Activated T-helper 1 cell treated with anti-CD3 and anti-CD28 coated beads, Interleukin-12 subunit alpha, Interleukin-12 subunit beta, Interleukin-2, Interleukin-4 antibody, amounts not matched to agents 30 ng/mL and 10 ng/mL and 1 ng/mL, durations not matched to agents 14 hours and 24 hours and 36 hours (primary cell): ENCODE results near the gene STXBP6. TPM values are rescaled to one million over a fixed set of nuclear protein-coding genes. Genes with fewer than 3 reads are reported as not detected.
"Not testable (repeated sequence)": the region's sequence is repeated elsewhere in the genome, so short reads cannot be mapped to it uniquely, and the experiment has no call there.

Experiments
- DNase-seq: peaks from one replicate; pipeline ENCODE4 v3.0.0; 2021; ENCODE audit warnings: low spot score
- H3K27ac Mint-ChIP-seq: one replicate; pipeline ENCODE4 v1.8.0; 2021; ENCODE audit warnings: mild to moderate bottlenecking, mixed read lengths
- H3K27me3 Mint-ChIP-seq: one replicate; pipeline ENCODE4 v1.8.0; 2022; ENCODE audit warnings: mild to moderate bottlenecking, moderate library complexity, mixed read lengths; ENCODE audit not compliant: insufficient read depth
- H3K36me3 Mint-ChIP-seq: one replicate; pipeline ENCODE4 v1.8.0; 2021; ENCODE audit warnings: low read depth, mixed read lengths
- H3K4me1 Mint-ChIP-seq: one replicate; pipeline ENCODE4 v1.8.0; 2021; ENCODE audit warnings: low read depth, mixed read lengths
- H3K4me3 Mint-ChIP-seq: one replicate; pipeline ENCODE4 v1.8.0; 2021; ENCODE audit warnings: mild to moderate bottlenecking, moderate library complexity, mixed read lengths
- H3K9me3 Mint-ChIP-seq: one replicate; pipeline ENCODE4 v1.8.0; 2021; ENCODE audit warnings: mixed read lengths
- intact Hi-C: fragments of 100-400 bp; cut with micrococcal nuclease; formaldehyde crosslinking; loops from one replicate; pipeline ENCODE4 v1.15.1; 2024
- total RNA-seq: library from RNA; stranded (reverse); gene quantifications from 2 replicates; pipeline ENCODE4 v1.2.3, GENCODE V29; 2022

STXBP6 gene
- total RNA-seq, 1 donor from 2014 or later: not detected

GRCh38 chr14:24948261-24948847, 101.6 kb downstream of the STXBP6 start:
- H3K36me3 Mint-ChIP-seq: no peaks in the 10 kb centered on the region
- intact Hi-C loops: no loop called here
- H3K9me3 Mint-ChIP-seq: no peaks in the 10 kb centered on the region
- peaks cover 4% of the 10 kb centered on the region for H3K27me3 Mint-ChIP-seq
- H3K27ac Mint-ChIP-seq: no peak overlapping the region
- no peaks in the 10 kb centered on the region for H3K4me1 Mint-ChIP-seq
- no peak overlapping the region for H3K4me3 Mint-ChIP-seq
- no peak for DNase-seq

DNA sequence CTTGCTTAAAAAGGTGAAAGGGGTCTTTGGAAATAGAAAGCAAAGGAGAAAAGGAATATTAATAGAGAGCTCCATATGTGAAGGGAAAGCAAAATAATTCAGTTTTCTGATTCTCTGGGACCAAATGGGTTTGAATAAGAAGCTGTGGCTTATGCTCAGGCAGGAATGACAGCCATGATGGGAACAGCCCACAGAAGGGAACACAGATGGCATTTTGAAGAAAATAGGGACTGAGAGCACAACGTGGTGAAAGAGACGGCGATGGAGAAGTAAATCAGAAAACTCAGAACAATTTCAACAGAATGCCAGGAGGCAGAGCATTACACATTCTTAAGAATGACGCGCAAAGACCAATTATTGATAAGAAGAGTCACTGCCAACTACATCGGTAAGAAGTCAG, 102.8 kb downstream of the STXBP6 start:
- Mint-ChIP-seq H3K27ac (no peak overlapping the region), H3K36me3 (no peaks in the 10 kb centered on the region), H3K4me1 (no peaks in the 10 kb centered on the region), H3K4me3 (no peak overlapping the region), H3K27me3 (peaks cover 4% of the 10 kb centered on the region), H3K9me3 (no peaks in the 10 kb centered on the region)
- intact Hi-C loops: no loop called here
- DNase-seq: no peak

DNA sequence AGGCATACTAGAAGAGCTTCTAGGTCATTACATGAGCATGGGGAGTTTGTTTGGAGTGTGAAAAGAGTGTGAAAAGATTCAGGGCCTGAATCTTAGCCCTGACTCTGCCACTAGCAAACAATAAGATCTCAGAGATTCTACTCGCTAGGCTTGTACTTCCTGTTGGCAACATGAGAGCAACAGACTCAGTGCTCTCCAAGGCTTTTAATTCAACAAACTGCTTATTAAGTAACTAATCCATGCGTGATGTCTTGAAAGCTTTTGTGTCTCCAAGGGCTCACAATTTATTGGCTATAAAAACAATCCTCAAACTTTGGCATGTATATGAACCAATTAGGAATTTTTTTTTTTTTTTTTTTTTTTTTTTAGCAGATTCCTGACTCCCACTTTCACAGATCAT, 105.1 kb downstream of the STXBP6 start:
- Mint-ChIP-seq H3K4me3 (no peak overlapping the region), H3K4me1 (no peaks in the 10 kb centered on the region), H3K36me3 (no peaks in the 10 kb centered on the region), H3K27ac (no peak overlapping the region), H3K9me3 (no peaks in the 10 kb centered on the region), H3K27me3 (peaks cover 4% of the 10 kb centered on the region)
- no peak for DNase-seq
- intact Hi-C loops: no loop called here

DNA sequence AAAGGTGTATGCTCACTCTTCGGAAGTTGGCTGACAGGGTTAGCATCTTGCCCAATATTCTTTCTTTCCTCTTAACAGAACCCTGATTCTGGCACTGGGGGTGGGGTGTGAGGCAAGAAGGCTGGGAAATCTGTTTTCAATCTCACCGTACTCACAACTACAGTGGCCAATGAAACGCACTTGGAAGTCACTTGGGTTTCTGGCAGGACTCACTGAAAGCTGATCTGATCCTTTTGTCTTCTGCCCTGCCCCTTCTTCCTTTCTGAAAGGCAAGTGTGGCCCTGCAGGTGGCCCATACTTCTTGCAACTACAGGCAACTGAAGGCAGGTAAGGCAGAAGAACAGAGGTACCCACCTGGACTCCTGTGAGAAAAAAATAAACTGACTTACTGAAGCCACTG, 106.9 kb downstream of the STXBP6 start:
- DNase-seq: no peak
- no peaks in the 10 kb centered on the region for H3K4me1 Mint-ChIP-seq
- H3K4me3 Mint-ChIP-seq: no peak overlapping the region
- intact Hi-C loops: no loop called here
- no peaks in the 10 kb centered on the region for H3K36me3 Mint-ChIP-seq
- no peaks in the 10 kb centered on the region for H3K9me3 Mint-ChIP-seq
- H3K27me3 Mint-ChIP-seq: peaks cover 4% of the 10 kb centered on the region
- no peak overlapping the region for H3K27ac Mint-ChIP-seq

GRCh38 chr14:24941719-24942118, 108.2 kb downstream of the STXBP6 start:
- DNase-seq: no peak
- no peaks in the 10 kb centered on the region for H3K4me1 Mint-ChIP-seq
- H3K9me3 Mint-ChIP-seq: no peaks in the 10 kb centered on the region
- H3K27ac Mint-ChIP-seq: no peak overlapping the region
- H3K4me3 Mint-ChIP-seq: no peak overlapping the region
- no peaks in the 10 kb centered on the region for H3K27me3 Mint-ChIP-seq
- H3K36me3 Mint-ChIP-seq: no peaks in the 10 kb centered on the region
- intact Hi-C loops: no loop called here

- Mint-ChIP-seq H3K4me1 (no peaks in the 10 kb centered on the region), H3K27me3 (no peaks in the 10 kb centered on the region), H3K4me3 (no peak overlapping the region), H3K36me3 (no peaks in the 10 kb centered on the region), H3K9me3 (no peaks in the 10 kb centered on the region), H3K27ac (no peak overlapping the region)
- intact Hi-C loops: no loop called here
- DNase-seq: no peak
These were observed 109.6 kb downstream of the STXBP6 start for GRCh38 chr14:24940213-24940783.

DNA sequence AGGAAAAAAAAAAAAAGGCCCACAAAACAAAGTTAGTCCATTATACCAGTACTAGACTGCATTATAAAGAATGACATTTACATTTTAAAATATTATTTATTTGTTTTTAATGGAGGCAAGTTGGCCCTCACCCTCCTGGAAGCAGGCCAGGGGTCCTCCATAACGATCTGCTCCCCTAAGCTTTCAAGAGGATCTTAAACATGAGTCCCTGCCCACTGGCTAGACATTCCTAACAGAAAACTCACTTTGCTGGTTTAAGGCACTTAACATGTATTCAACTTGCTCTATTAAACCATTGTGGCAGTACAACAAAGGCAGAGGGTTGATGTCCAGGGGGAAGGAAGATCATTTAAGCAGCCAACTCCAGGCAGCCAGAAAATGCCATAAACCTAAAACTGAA, 111.4 kb downstream of the STXBP6 start:
- no peak overlapping the region for H3K4me3 Mint-ChIP-seq
- H3K36me3 Mint-ChIP-seq: no peaks in the 10 kb centered on the region
- no peaks in the 10 kb centered on the region for H3K27me3 Mint-ChIP-seq
- no peak overlapping the region for H3K27ac Mint-ChIP-seq
- intact Hi-C loops: no loop called here
- no peaks in the 10 kb centered on the region for H3K4me1 Mint-ChIP-seq
- DNase-seq: no peak
- no peaks in the 10 kb centered on the region for H3K9me3 Mint-ChIP-seq

GRCh38 chr14:24937300-24937699, 112.6 kb downstream of the STXBP6 start:
- Mint-ChIP-seq H3K36me3 (no peaks in the 10 kb centered on the region), H3K4me3 (no peak overlapping the region), H3K27ac (no peak overlapping the region), H3K27me3 (no peaks in the 10 kb centered on the region), H3K4me1 (no peaks in the 10 kb centered on the region), H3K9me3 (no peaks in the 10 kb centered on the region)
- no peak for DNase-seq
- intact Hi-C loops: no loop called here

- intact Hi-C loops, DNase-seq, H3K4me3 Mint-ChIP-seq, H3K4me1 Mint-ChIP-seq, H3K27ac Mint-ChIP-seq, H3K27me3 Mint-ChIP-seq, H3K9me3 Mint-ChIP-seq, H3K36me3 Mint-ChIP-seq: not testable (repeated sequence)
These were observed 113.2 kb downstream of the STXBP6 start for GRCh38 chr14:24936773-24937172.

DNA sequence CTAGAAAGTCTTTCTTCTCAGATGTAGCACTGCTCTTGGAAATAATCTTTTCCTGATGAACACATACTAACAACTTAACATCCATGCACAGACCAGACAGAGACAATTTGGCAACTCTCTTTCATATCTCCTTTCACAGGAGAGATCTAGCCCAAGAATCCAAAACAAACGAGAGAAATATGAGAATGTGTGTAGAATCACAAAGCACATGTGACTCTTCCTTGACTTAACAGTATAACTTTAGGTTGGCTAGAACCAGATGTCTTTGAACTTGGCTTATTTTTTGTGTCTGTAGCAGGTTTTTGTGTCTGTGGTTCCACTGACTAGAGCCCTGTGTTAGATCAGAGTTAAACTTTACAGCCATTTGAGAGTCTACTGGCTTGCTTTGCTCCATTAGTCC, 114.2 kb downstream of the STXBP6 start:
- Mint-ChIP-seq H3K4me3 (no peak overlapping the region), H3K4me1 (no peaks in the 10 kb centered on the region), H3K36me3 (no peaks in the 10 kb centered on the region), H3K27ac (no peak overlapping the region), H3K27me3 (no peaks in the 10 kb centered on the region), H3K9me3 (no peaks in the 10 kb centered on the region)
- no peak for DNase-seq
- intact Hi-C loops: no loop called here

- Mint-ChIP-seq H3K4me3 (no peak overlapping the region), H3K4me1 (no peaks in the 10 kb centered on the region), H3K9me3 (no peaks in the 10 kb centered on the region), H3K36me3 (no peaks in the 10 kb centered on the region), H3K27ac (no peak overlapping the region), H3K27me3 (peaks cover 4% of the 10 kb centered on the region)
- intact Hi-C loops: no loop called here
- DNase-seq: no peak
These were observed 121.5 kb downstream of the STXBP6 start for GRCh38 chr14:24928386-24928900.

GRCh38 chr14:24927809-24928208, 122.1 kb downstream of the STXBP6 start:
- DNase-seq: no peak
- Mint-ChIP-seq H3K9me3 (no peaks in the 10 kb centered on the region), H3K4me1 (no peaks in the 10 kb centered on the region), H3K36me3 (no peaks in the 10 kb centered on the region), H3K4me3 (no peak overlapping the region), H3K27ac (no peak overlapping the region), H3K27me3 (peaks cover 4% of the 10 kb centered on the region)
- intact Hi-C loops: no loop called here

DNA sequence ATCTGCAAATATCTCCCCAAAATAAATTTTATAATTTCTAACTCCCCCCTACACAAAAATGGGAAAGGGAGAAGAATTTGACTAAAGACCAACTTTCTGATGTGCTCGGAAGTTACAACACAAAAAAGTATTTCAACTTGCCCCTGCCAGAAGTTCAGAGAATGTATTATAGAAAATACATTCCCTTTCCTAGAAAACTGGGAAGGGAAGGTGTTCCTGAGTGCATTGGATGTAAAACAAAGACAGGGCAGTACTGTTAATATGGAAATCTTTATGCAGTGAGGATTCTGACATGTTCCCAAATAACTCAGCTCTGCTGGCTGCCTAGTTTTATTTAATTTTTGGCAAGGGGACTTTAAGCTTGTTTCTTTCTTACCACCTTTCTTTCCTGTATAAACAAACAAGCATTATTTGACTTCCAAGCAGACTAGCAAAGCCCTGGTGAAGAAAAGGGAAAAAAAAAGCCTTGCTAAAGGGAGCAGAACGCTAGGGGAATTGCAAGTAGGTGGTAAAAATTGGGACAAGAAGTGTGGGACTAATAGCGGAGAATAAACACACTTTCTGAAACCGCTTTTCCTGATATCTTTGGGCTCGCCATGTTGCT, 124.1 kb downstream of the STXBP6 start:
- Mint-ChIP-seq H3K9me3 (no peaks in the 10 kb centered on the region), H3K27ac (no peak overlapping the region), H3K4me3 (no peak overlapping the region), H3K4me1 (no peaks in the 10 kb centered on the region), H3K27me3 (peaks cover 8% of the 10 kb centered on the region), H3K36me3 (no peaks in the 10 kb centered on the region)
- DNase-seq: no peak
- intact Hi-C loops: no loop called here
